COR-L47 (cell line): Measurements from ENCODE around the gene DFFA.
"Not testable (repeated sequence)": the region's sequence is repeated elsewhere in the genome, so short reads cannot be mapped to it uniquely, and the experiment has no call there.

ENCODE experiments used
- DNase-seq: peaks from one replicate; lab custom pipeline; 2025; lab: John Stamatoyannopoulos, UW

The DFFA gene

GRCh38 chr1:10506046-10506676, 33.8 kb upstream of the DFFA start:
- DNase-seq, result not testable (repeated sequence)

DNA sequence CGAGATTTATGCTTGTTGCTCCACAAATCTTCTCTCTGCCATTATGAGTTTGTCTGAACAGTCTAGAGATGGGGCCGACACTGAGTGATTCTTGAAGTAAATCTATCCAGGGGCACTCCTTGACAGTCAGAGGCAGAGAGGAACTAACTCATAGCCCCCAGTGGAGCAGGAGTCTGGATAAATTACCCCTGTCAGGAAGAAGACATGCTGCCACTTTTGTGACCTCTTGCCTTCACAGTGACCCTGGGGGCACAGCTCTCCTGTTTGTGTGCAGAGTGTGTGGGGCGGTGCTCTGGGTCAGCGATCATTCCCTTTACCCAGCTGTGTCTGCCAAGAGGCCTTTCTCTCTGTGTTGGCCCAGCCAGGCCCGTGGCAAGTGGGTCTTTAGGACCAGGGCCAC, 31.9 kb upstream of the DFFA start:
- no peak for DNase-seq

- DNase-seq, result no peak
Measured at GRCh38 chr1:10502206-10502605, 29.9 kb upstream of the DFFA start.

DNA sequence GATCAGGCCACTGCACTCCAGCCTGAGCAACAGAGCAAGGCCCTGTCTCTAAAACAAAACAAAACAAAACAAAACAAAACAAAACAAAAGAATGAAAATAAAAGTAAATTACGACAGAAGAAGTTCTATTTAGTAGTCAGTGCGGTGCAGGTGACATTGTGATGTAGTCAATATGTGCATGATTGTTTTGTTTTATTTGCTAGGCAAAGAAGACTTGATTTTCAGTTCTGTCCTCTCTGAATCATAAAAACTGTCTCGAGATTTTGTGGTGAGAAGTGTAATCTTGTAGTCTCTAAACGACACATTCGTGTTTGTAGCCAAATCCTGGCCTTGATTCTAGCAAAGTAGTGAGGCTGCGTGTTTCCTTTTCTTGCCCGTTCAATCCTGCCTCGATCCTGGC, 25.9 kb upstream of the DFFA start:
- no peak for DNase-seq

GRCh38 chr1:10497109-10497508, 24.8 kb upstream of the DFFA start:
- no peak for DNase-seq

DNA sequence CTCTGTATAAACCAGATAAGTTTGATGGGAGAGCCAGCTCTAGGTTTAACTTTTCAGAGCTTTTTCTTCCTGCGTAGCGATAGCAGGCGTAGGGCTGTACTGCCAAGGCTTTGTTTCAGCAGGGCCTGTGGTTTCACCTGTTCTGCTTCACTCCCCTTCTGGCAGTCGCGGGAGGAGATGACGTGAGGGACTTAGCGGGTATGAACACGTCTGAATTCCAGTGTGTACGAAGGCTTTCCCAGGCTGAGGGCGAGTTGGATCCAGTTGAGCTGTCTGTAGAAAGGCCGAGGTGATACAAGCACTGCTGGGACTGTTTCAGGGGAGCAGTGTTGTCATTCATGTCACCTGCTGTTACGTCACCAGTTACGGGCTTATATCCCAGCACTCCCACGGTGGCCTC, 23.6 kb upstream of the DFFA start:
- DNase-seq, result no peak

DNA sequence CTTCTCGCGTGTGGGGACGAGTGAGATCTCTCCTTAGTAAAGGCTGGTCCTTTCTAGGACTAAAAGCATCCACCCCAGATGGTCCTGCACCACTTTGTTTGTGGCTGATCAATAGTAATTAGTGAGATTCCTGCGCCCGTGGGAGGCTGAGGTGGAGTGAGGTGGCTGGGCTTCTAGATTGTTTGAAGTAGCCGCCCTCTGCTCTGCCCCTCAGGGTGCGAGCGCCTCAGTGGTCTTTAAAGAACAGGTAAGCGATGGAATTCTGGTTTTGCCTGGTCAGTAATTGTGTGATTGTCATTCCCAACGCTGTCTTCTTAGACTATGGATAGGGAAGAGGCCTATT, 23.1 kb upstream of the DFFA start:
- DNase-seq, result no peak

- peak; percentile 55 for DNase-seq
Measured at GRCh38 chr1:10494754-10495474, 22.6 kb upstream of the DFFA start.

DNA sequence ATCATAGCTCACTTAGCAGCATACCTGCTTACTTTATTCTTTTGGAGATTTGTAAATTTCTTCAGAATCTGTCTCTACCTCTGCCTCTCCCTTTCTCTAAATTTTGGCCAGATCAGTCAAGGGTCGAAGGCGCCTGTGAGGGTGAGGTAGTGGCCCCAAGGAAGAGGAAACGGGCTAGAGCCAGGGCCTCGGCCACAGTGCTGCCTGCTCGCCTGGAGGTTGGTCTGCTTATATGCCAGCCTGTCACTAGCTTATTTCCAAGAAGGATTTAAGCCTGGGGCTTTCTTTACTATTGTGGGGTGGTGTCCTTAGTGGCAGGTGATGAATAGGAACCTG, 22.1 kb upstream of the DFFA start:
- DNase-seq, result no peak

GRCh38 chr1:10490286-10490970, 18.1 kb upstream of the DFFA start:
- no peak for DNase-seq

- DNase-seq, result no peak
Measured at GRCh38 chr1:10489291-10490055, 17.1 kb upstream of the DFFA start.

DNA sequence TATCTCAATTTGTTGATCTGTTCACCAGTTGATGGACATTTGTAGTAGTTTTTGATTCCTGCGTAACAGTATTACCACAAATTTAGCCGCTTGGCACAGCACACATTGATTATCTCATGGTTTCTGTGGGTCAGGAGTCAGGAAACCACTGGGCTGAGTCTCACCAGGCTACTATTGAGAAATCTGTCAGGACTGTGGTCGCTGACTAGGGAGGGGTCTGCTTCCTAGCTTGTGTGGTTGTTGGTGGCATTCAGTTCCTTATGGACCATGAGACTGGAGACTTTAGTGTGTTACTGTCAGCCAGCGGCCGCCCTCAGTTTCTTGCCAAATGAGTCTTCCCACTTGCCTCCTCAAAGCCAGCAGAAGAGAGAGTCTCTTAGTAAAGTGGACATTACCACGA, 12.2 kb upstream of the DFFA start:
- no peak for DNase-seq

GRCh38 chr1:10480614-10481013, 8.3 kb upstream of the DFFA start:
- DNase-seq, result no peak

GRCh38 chr1:10479296-10479695, 7.0 kb upstream of the DFFA start:
- no peak for DNase-seq

DNA sequence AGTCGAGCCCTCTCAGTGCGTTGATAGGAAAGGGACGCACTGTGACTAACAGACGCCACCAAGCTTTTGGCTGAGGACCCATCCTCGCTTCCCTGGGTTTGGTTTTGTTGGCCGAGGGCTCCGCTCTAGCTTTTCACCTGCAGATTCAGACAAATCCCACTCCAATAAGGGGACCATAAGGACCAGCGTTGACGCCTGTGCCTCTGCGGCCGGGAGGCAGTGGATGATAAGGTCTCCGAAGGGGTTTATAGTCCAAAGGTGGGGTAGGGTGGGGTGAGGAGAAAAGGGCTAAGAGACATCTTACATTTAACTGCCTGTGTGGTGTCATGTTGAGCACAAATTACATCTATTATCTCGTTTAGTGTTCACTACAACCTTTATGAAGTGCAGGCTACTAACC, 3.2 kb upstream of the DFFA start:
- no peak for DNase-seq

DNA sequence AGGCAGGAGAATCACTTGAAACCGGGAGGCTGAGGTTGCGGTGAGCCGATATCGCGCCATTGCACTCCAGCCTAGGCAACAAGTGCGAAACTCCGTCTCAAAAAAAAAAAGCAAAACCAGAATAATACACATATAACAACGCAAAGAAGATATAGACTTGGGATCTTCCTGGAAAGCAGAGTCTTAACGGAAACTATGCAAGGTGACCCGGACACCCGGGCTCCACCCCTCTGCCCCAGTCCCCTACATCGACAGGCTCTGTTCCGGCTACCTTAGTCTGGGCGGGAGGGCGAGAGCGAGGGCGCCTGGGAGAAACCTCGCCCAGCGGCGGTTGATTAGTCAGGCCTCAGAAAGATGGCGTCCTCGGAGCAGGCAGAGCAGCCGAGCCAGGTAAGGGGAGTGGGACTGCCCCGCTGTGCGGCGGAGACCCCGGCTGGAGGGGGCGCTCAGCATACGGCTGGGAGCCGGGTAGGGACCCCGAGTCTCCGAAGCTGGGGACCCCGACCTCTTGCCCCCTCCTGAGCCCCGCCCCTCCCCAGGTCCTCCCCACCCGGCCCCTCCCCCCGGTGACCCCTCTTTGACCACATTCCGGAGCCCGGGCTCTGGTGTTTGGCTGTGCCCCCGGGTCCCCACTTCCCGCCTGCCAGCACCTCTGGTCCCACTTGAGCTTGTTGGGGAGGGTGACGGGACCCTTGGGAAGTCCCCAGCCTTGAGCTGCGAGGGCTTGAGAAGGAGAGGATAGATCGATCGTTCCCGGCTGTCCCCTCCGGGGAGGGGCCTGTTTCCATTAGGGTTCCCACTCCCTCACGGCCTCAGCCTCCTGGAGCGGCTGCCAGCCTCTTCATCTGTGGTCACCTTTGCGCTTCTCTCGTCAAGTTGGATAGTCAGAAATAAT, 2.5 kb upstream of the DFFA start, which contains the start of gene PEX14:
Gene PEX14 (plus strand): TSS at position 338 of the 895 bp plus-strand sequence. CDS start 17 bp downstream, at position 355.
- peak; percentile 69 for DNase-seq

DNA sequence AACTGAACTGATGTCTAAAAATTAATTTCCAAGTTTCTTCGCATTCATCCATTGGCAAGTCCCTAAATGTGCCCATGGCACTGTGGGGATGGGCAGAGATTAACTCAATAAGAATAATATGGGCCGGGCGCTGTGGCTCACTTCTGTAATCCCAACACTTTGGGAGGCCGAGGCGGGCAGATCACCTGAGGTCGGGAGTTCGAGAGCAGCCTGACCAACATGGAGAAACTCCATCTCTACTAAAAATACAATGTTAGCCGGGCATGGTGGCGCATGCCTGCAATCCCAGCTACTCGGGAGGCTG, 1.9 kb upstream of the DFFA start:
- DNase-seq, result not testable (repeated sequence)

DNA sequence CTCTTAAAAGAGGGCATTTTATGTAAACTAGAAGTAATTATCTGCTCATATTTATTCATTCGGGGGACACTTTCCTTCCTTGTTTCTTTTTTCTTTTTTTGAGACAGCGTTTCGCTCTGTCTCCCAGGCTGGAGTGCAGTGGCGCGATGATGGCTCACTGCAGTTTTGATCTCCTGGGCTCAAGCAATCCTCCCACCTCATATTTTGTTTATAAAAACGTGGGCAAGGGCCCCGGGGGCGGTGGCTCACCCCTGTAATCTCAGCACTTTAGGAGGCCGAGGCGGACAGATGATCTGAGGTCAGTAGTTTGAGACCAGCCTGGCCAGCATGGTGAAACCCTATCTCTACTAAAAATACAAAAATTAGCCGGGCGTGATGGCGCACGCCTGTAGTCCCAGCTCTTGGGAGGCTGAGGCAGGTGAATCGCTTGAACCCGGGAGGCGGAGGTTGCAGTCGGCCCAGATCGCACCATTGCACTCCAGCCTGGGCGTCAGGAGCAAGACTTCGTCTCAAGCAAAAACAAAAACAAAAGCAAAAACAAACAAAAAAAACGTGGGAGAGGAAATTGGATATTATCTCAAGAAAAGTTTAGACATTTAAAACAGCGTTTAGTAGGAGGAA, 926 bp upstream of the DFFA start:
- DNase-seq, result no peak

DNA sequence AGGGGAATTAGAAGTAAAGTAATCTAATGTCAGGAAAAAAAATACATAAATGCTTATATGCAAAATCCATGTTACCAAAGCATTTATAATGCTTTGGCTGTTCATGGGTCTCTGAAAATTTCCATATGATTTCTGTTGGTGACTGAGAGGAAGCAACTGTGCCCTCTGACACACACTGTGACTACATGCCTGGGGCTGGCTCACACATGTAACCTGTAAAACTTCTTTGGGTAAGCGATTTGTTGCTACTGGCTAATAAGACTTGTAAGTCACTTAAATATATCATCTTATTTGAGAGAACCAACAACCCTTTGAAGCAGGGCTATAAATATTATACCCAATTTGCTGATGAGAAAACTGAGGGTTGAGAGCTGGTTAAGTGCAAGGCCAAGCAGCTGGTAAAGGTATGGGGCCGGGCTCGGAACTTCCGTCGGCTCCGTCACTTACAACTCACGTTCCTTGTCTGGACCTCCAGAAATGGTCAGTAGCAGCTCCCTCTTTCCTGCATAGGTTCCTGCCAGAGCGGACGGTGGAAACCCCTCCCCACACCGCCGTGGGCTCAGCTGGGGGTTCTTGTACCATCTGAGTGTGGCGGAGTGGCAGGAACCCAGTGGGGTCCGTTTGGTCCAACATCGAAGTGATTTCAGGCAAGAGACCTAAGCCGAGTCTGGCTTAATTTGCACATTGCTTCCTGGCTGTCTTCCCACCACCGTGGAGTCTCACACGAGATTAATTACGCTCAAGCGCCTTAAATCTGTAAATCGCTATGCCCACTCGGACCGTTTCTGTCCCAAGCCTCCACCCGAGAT, 714 bp downstream of the DFFA start:
- peak; percentile 14 for DNase-seq

- no peak for DNase-seq
Measured at GRCh38 chr1:10470043-10470442, 2.3 kb downstream of the DFFA start.

- no peak for DNase-seq
Measured at GRCh38 chr1:10467078-10467477, 5.3 kb downstream of the DFFA start.
